Prostate gland (tissue), 2 donors: ENCODE data around the gene B9D1. TPM values are rescaled to one million over a fixed set of nuclear protein-coding genes. Genes with fewer than 3 reads are reported as not detected.

Experiments
- DNase-seq: peaks from one replicate; pipeline ENCODE4 v3.0.0-alpha.2; 2019; ENCODE audit warnings: low spot score
- H3K27ac ChIP-seq, 2 donors: fragments of 200-600 bp; sonication (generic); 2 replicates each; pipeline ENCODE4 v1.5.1; 2017 to 2019
- H3K27me3 ChIP-seq: fragments of 200-600 bp; sonication (generic); replicated peaks from 2 replicates; pipeline ENCODE4 v1.5.1; 2019; ENCODE audit not compliant: insufficient read depth
- H3K36me3 ChIP-seq, 2 donors: fragments of 200-600 bp; sonication (generic); 1 replicate in 1 of 2; 2 replicates in 1 of 2; pipeline versions ENCODE4 v1.5.1 to v1.8.1; 2017 to 2019
- H3K4me1 ChIP-seq: fragments of 200-600 bp; sonication (generic); replicated peaks from 2 replicates; pipeline ENCODE4 v1.5.1; 2019
- H3K4me3 ChIP-seq, 2 donors: fragments of 200-600 bp; sonication (generic); 2 replicates each; pipeline ENCODE4 v1.5.1; 2017 to 2019
- H3K9me3 ChIP-seq: fragments of 200-600 bp; sonication (generic); 2 replicates; pipeline ENCODE4 v1.5.1; 2017
- CTCF ChIP-seq, 4 experiments: fragments of 200-600 bp in 2 of 4; fragments of 450-650 bp in 2 of 4; sonication (generic) in 2 of 4; IDR thresholded peaks; 1 replicate in 3 of 4; 2 replicates in 1 of 4; pipeline ENCODE4 v1.5.1; 2016 to 2019; ENCODE audit warnings: antibody characterized with exemption in 4 of 4, mild to moderate bottlenecking in 2 of 4, moderate library complexity in 2 of 4
- POLR2A ChIP-seq: fragments of 450-650 bp; IDR thresholded peaks from one replicate; pipeline ENCODE4 v1.6.1; 2016; ENCODE audit warnings: antibody characterized with exemption, mild to moderate bottlenecking
- POLR2AphosphoS5 ChIP-seq: sonication (generic); formaldehyde crosslinking; IDR thresholded peaks from one replicate; pipeline ENCODE4 v1.6.1; 2017; ENCODE audit warnings: antibody characterized with exemption
- WGBS: methylation state at CpG from one replicate; pipeline ENCODE4 v1.1.5; 2018; 5-methylcytosine and 5-hydroxymethylcytosine counted together
- intact Hi-C: fragments of 100-400 bp; cut with DNase I; formaldehyde crosslinking; loops from one replicate; pipeline ENCODE4 v1.14.2; 2022
- total RNA-seq, 2 donors: library from RNA; depleted of rRNA; stranded (reverse); fragments of >200 nt; gene quantifications; one replicate each; pipeline ENCODE4 v1.1.0, GENCODE V29; 2016

The B9D1 gene
- total RNA-seq, 2 donors from 2014 or later = 15.7 to 28.8 TPM

GRCh38 chr17:19404264-19404663 is 41.7 kb upstream of the B9D1 start:
- H3K4me1 ChIP-seq = peaks cover 5% of the 10 kb centered on the region
- H3K27me3 ChIP-seq = no peaks in the 10 kb centered on the region
- no peak for DNase-seq
- intact Hi-C loops = no loop called here
- H3K36me3 ChIP-seq = no peaks in the 10 kb centered on the region
- 68% methylated on average over 1 of the region's 1 CpG for WGBS
- no peak overlapping the region for H3K4me3 ChIP-seq
- no peak overlapping the region for H3K27ac ChIP-seq
- no peak for TF ChIP-seq CTCF (IDR thresholded peaks at IDR 0.05)
- TF ChIP-seq POLR2AphosphoS5 = no peak
- no peak for TF ChIP-seq POLR2A
- H3K9me3 ChIP-seq = no peaks in the 10 kb centered on the region

- TF ChIP-seq POLR2AphosphoS5 = no peak
- no peak for TF ChIP-seq POLR2A
- TF ChIP-seq CTCF (IDR thresholded peaks at IDR 0.05) = no peak
- H3K27me3 ChIP-seq = no peaks in the 10 kb centered on the region
- H3K4me3 ChIP-seq = no peak overlapping the region
- WGBS = 75% methylated on average over 3 of the region's 4 CpGs
- H3K27ac ChIP-seq = peak overlapping the region in 1 of 2 donors; percentile 36
- peaks cover 9% of the 10 kb centered on the region for H3K4me1 ChIP-seq
- intact Hi-C loops = no loop called here
- no peak for DNase-seq
- H3K36me3 ChIP-seq = no peaks in the 10 kb centered on the region
- no peaks in the 10 kb centered on the region for H3K9me3 ChIP-seq
These were observed 40.5 kb upstream of the B9D1 start for GRCh38 chr17:19403021-19403420.

GRCh38 chr17:19402171-19402570 is 39.6 kb upstream of the B9D1 start:
- H3K4me1 ChIP-seq = peaks cover 15% of the 10 kb centered on the region

GRCh38 chr17:19401321-19402010 is 38.9 kb upstream of the B9D1 start:
- Histone ChIP-seq H3K27ac (peak overlapping the region; percentile 16 to 36), H3K9me3 (no peaks in the 10 kb centered on the region)
- DNase-seq = no peak

More at GRCh38 chr17:19402171-19402570, 39.6 kb upstream of the B9D1 start:
- no peaks in the 10 kb centered on the region for H3K9me3 ChIP-seq
- intact Hi-C loops = no loop called here
- H3K36me3 ChIP-seq = no peaks in the 10 kb centered on the region
- WGBS = 18% methylated on average over 1 of the region's 1 CpG
- H3K27ac ChIP-seq = peak overlapping the region; percentile 16 to 36
- TF ChIP-seq POLR2AphosphoS5 (no peak), CTCF (IDR thresholded peaks at IDR 0.05) (no peak), POLR2A (no peak)
- no peak overlapping the region for H3K4me3 ChIP-seq
- DNase-seq = no peak
- no peaks in the 10 kb centered on the region for H3K27me3 ChIP-seq

More at GRCh38 chr17:19401321-19402010, 38.9 kb upstream of the B9D1 start:
- TF ChIP-seq CTCF (IDR thresholded peaks at IDR 0.05) = no peak
- TF ChIP-seq POLR2AphosphoS5 = no peak
- no peak for TF ChIP-seq POLR2A
- H3K27me3 ChIP-seq = no peaks in the 10 kb centered on the region
- H3K36me3 ChIP-seq = no peaks in the 10 kb centered on the region
- 43% methylated on average over 8 of the region's 8 CpGs for WGBS
- no peak overlapping the region for H3K4me3 ChIP-seq
- peaks cover 15% of the 10 kb centered on the region for H3K4me1 ChIP-seq
- intact Hi-C loops = no loop called here
